SH-SY5Y (cell line): ENCODE measurements around the gene PLCH1.
A peak's percentile ranks its signal among the peaks of the same experiment; 100 is the strongest.

Experiments
- GATA2 ChIP-seq: IDR thresholded peaks from 2 replicates; pipeline ENCODE4 v1.6.1; 2011; ENCODE audit warnings: mild to moderate bottlenecking, low read depth, low read length
- GATA3 ChIP-seq: IDR thresholded peaks from 2 replicates; pipeline ENCODE4 v1.6.1; 2011; ENCODE audit warnings: low read depth, mild to moderate bottlenecking, low read length, moderate library complexity

GRCh38 chr3:155418407-155418806 is 326.5 kb downstream of the PLCH1 start:
- TF ChIP-seq GATA3 (peak; percentile 98), GATA2 (peak; percentile 99)
